GM21360 (cell line): Measurements from ENCODE around the gene PRKCB.

ENCODE experiments used
- ATAC-seq: cut with Tn5 transposase; IDR thresholded peaks from one replicate; pipeline ENCODE4 v1.9.1; 2021; ENCODE audit warnings: mild to moderate bottlenecking, moderate library complexity; ENCODE audit not compliant: unreplicated experiment

Gene PRKCB

DNA sequence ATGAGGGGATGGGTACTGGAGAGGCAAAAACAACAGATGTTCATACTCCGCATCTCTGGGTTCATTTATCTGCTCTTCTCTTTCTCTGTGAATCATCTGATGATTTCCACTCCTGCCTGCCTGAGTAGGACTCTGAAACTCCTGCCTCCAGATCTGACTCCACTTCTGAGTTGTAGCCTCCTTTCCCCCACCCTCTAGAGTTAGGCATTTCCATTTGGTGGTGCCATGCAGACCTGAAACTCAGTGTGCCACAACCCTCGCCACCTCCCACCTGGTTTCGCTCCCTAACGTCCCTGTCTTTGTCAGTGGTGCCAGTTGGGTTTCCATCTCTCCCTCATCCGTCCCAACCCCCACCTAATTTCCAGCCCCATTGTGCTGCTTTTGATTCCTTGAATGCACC, 126.2 kb downstream of the PRKCB start:
- no peak for ATAC-seq

DNA sequence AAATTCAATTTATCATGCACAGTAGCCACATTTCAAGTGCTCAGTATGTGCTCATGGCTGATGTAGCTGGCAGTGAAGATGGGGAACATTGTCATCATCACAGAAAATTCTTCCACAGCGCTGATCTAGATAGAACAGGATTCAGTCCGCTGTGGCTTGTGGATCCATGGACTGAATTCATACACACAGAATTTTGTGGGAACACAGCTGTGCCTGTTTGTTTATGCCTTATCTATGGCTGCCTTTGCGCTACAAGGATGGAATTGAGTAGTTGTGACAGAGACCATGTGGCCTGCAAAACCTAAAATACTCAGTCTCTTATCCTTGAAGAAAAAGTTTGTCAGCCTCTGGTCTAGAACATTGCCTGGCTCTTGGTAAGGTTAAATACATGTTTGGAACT, 128.4 kb downstream of the PRKCB start:
- ATAC-seq, result no peak

DNA sequence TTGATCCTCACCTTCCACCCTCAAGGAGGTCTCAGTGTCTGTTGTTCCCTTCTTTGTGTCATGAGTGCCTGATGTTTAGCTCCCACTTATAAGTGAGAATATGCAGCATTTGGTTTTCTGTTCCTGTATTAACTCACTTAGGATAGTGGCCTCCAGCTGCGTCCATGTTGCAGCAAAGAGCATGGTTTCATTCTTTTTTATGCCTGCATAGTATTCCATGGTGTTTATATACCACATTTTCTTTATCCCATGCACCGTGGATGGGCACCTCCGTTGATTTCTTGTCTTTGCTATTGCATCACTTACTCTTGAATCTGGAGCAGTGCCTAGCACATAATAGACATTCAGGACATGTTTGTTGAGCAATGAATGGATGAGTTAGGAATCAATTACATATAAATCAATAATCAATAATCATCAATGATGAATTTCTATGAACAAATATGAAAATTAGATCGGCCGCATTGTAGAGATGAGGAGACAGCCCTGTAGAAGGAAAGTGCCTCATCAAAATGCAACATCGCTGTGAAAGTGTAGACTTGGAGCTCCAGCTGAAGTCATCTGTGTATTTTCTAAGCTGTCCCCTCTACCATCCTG, 129.5 kb downstream of the PRKCB start:
- ATAC-seq, result no peak

DNA sequence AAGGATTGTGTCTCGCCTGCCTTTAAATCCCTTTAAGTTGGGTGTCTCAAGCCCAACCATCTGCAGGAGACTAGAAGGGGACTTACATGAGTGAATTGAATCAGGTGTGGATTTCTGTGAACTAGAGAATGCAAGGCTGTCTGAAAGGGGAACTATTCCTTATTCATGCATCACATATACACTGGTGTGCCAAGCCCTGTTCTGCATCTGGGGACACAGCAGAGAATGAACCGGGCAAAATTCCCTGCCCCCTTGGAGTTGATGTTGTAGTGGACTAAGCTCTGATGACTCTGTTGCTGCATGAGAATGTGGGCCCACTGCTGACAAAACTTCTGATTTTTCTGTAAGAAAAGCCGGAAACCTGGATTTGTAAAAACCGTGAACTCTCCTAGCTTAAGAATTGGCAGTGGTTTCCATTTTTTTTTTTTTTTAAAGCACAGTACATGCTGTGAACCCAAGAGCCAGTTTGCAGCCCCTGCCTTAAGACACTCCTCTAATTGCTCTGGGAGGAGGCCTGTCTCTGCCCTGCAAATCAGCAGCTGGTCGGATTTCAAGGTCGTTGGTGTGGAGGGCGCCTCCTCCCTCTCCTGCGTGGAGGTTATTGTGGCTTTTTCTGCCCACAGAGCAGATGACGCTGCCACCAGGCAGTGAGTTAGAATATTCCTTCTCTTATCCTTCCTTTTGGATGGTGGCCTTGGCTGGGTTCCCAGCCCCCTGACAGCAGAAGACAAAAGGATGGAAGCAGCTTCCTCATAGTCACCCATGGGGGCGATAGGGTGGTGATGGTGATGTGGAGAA, 131.0 kb downstream of the PRKCB start:
- ATAC-seq, result no peak

DNA sequence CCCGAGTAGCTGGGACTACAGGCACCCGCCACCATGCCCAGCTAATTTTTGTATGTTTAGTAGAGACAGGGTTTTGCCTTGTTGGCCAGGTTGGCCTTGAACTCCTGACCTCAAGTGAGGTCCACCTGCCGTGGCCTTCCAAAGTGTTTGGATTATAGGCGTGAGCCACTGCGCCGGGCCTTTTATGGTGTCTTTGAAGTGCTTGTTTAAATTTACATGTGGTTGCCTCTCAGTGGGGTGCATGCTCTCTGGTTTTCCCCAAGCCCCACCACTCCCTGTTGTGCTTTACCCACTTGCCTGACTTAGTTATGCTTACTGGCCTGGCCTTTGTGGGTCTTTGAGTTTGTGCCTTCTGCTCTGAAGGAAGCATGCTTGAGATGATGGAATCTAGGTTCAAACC, 132.0 kb downstream of the PRKCB start:
- ATAC-seq, result no peak

DNA sequence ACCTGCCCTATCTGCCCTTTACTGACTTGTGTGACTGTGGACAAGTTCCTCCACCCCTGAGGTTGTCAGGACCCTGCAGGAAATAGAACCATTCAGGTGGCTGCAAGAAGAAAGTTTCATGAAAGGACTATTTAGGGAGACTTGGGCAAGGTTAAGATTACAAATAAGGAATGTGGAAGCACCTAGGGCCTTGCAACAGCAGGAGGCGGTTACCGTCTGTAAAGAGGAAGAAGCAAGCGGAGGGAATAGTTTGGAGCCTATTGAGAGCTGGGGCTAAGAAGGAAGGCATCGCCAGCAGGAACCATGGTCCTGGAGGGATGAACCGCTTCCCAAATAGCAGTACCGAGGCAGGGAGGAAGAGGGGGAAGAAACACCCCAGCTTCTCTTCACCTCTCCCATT, 132.4 kb downstream of the PRKCB start:
- ATAC-seq, result no peak

DNA sequence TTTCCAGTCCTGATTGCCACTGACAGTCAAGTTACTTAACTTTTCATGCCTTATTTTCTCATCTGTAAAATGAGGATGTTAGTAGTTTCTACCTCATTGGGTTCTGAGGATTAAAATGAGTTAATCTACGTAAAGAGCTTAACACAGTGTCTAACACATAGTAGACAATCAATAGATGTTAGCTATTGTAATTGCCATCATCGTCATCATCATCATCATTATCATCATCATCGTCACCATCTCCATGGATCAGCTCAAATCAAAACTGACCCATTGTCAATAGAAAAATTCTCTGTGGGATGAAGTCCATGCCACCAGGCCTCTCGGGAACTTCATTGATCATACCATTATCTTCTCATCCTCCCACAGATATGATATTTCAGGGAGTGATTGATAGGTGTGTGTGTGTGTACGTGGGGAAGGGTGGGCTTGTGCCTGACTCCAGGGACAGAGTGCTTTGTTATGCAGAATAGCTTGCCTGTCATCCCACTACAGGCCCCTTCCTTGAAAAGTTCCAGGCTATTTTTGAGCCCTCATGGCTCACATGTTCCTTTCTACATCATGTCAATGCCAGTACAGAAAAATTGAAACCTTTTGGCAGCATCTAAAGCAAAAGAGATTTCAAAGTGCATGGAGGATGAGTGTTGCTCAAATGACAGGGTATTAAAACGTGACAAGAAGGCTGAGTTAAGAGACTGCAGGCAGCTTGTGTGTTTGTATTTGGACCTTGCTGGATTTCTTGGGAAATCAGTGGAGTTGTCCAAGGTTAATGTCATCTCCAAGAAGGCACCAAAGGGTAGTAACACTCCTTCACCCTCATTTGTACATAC, 133.9 kb downstream of the PRKCB start:
- no peak for ATAC-seq

DNA sequence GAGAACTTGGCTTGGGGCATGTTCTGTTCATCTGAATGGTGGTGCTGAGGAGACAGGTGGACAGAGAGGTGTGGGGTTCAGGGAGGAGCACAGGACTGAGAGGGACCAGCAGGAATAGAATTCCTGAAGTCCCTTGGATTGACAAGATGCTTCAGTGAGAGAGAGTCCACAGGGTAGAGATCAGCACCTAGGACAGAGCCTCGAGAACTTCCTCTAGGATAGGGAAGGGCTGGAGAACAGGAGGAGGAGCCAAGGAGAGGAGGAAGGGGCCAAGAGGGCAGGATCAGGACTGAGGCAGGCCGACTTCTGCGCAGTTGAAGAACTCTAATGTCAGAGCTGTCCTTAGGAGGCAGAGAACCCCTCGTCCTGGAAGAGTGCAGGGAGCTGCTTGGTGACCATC, 138.4 kb downstream of the PRKCB start:
- no peak for ATAC-seq

DNA sequence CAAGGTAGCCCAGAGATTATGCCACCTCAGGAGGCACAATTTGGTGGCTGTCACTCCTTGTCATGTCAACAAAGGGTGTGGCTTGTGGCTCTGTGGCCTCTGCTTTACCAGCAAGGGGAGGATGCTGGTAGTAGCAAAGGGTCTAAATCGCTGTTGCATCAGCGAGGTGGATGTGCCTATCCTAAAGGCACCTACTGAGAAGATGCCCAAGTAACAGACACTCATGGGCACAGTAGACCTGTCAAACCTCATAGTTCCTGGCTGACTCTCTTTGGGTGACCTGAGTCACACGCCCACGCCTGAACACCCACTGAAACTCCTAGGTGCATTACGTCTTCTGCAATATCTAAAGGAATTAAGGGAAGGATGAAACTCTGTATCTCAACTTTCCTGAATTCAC, 139.5 kb downstream of the PRKCB start:
- ATAC-seq, result no peak

DNA sequence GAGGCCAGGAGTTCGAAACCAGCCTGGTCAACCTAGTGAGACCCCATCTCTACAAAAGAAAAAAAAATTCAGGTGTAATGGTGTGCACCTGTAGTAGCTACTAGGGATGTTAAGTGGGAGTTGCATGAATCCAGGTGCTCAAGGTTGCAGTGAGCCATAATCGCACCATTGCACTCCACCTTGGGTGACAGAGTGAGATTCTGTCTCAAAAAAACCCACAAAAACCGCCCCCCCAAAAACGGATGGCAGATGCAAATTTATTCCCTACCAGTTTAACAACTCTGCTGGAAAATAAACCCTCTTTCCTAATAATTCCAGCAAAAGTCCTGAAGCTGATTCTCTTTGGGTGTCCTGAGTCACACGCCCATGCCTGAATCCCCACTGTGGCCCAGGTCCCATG, 140.3 kb downstream of the PRKCB start:
- no peak for ATAC-seq

DNA sequence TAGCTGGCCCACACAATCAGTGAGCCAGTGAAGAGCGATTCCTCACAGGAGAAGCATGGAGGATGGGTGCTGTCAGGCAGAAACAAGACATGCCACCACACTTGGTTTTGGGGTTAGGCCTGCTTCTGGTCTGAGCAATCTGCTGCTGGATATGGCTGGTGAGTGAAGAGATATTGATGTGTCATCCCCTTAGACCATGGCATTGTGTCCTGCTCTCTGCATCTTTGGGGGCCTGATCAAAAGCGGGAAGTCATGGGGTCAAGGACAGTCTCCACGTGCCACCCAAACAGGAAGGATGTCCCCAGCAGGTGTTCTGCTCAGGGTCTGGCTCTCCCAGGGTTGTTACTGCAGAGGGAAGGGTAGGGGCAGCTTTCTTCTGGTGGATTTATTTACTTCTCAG, 140.7 kb downstream of the PRKCB start:
- no peak for ATAC-seq

DNA sequence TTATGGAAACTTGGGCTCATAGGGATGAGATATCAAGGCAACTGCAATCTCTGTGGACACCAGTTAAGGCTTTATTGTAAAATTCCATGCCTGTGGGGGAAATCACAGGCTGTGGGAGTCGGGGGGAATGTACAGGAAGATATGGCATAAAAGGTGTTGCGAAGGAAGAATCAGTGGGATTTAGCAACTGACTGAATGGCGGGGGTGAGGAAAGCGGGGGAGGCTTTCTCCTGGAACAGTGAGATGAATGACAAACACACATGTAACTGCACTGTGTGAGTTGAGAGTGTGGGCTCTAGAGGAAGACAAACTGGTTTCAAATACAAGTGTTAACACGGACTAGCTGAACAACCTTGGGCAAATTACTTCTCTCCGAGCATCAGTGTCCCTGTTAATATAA, 143.7 kb downstream of the PRKCB start:
- no peak for ATAC-seq

DNA sequence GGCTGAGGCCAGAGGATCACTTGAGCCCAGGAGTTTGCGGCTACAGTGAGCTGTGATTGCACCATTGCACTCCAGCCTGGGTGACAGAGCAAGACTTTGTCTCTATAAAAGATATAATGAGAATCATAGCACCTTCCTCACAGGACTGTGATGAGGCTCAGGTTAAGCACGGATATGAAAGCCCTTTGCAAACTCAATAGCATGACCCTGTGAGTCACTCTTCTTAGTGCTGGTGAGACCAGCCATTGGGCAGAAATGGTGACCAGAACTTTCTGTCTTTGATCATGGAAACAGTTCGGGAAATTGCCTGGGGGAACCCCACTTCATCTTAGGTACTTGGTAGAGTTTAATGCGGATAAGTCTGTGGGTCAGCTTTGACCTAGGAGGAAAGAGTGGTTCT, 144.2 kb downstream of the PRKCB start:
- no peak for ATAC-seq

DNA sequence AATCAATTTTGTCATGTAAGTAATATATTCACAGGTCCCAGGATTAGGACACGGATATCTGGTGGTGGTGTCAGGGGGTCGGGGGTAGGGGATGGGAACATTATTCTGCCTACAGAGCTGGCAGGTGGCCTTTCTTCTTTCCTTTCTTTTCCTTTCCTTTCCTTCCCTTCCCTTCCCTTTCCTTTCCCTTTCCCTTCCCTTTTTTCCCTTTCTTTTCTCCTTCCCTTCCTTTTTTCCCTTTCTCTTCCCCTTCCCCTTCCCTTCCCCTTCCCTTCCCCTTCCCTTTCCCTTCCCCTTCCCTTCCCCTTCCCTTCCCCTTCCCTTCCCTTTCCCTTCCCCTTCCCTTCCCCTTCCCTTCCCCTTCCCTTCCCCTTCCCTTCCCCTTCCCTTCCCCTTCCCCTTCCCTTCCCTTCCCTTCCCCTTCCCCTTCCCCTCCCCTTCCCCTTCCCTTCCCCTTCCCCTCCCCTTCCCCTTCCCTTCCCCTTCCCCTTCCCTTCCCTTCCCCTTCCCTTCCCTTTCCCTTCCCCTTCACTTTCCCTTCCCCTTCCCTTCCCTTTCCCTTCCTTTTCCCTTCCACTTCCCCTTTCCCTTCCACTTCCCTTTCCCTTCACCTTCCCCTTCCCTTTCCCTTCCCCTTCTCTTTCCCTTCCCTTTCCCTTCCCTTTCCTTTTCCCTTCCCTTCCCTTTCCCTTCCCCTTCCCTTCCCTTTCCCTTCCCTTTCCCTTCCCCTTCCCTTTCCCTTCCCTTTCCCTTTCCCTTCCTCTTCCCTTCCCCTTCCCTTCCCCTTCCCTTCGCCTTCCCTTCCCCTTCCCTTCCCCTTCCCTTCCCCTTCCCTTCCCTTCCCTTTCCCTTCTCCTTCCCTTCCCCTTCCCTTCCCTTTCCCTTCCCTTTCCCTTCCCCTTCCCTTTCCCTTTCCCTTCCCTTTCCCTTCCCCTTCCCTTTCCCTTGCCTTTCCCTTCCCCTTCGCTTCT, 145.9 kb downstream of the PRKCB start:
- no peak for ATAC-seq

DNA sequence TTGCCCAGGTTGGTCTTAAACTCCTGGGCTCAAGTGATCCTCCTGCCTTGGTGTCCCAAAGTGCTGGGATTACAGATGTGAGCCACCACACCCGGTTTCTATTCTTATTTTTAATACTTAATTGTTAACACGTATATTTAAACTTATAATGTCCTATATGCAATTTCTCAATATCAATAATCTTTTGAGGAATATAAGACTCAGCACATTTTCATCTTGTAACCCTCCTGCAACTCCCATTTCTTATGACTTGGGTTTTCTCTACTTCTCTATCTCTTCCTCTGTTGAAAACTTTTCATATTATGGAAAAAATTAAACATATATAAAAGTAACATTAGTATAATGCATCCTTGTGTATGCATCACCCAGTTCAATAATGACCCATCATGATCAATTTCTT, 150.7 kb downstream of the PRKCB start:
- ATAC-seq, result no peak

DNA sequence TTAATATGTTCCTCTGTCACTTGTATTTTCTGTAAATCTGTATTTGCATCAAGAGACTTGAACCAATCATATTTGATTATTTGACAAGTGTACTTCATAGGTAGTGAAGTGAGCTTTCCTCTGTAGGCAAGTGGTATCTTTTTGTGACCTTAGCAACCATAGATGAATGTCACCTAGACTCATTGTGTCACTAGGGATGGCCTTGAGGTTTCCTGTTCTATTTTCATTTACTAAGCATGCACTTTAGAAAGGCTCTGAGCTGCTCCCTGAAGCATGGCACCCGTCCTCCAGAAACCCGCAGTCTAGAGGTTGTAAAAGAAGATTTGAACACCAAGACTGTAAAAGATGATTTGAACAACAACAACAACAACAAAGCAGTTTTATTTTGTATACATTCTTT, 151.7 kb downstream of the PRKCB start:
- ATAC-seq, result peak; percentile 88

DNA sequence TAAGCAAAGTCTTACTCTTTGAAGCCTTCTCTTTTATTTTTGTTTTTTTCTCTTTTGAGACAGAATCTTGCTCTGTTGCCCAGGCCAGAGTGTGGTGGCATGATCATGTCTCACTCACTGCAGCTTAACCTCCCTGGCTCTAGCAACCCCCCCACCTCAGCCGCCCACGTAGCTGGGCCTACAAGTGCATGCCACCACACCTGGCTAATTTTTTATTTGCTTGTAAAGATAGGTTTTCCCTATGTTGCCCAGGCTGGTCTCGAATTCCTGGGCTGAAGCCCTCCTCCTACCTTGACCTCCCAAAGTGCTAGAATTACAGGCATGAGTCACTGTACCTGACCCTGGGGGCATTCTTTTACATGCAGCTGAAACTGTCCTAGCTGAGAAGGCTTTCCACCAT, 154.7 kb downstream of the PRKCB start:
- no peak for ATAC-seq

DNA sequence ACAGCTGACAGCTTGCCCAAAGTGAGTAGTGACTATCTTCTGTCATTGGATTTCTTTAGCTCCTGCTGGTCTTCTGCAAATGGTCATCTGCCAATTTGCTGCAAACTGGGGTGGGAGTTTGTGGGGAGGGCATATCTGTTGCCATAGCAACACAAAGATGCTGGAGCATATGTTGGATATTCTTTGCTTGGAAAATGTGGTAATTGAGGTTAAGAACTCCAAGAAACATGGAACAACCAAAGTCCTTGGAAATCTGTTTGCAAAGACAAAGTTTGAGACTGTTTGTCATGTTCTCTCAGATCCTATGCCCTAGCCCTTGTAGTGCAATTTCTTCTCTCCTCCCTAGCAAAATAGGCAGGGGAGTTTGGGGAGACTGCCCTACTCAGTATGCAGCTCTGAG, 155.3 kb downstream of the PRKCB start:
- ATAC-seq, result no peak

DNA sequence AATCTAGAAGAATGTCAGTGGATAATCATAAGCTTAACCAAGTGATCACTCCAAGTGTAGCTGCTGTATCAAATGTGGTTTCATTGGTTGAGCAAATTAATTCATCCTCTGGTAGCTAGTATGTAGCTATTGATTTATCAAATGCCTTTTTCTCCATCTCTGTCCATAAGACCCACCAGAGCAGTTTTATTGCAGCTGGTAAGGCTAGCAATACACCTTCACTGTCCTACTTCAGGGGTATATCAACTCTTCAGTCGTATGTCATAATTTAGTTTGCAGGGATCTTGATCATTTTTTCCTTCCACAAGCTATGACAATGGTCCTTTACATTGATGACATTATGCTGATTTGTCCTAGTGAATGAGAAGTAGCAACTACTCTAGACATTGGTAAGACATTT, 158.8 kb downstream of the PRKCB start:
- ATAC-seq, result no peak

DNA sequence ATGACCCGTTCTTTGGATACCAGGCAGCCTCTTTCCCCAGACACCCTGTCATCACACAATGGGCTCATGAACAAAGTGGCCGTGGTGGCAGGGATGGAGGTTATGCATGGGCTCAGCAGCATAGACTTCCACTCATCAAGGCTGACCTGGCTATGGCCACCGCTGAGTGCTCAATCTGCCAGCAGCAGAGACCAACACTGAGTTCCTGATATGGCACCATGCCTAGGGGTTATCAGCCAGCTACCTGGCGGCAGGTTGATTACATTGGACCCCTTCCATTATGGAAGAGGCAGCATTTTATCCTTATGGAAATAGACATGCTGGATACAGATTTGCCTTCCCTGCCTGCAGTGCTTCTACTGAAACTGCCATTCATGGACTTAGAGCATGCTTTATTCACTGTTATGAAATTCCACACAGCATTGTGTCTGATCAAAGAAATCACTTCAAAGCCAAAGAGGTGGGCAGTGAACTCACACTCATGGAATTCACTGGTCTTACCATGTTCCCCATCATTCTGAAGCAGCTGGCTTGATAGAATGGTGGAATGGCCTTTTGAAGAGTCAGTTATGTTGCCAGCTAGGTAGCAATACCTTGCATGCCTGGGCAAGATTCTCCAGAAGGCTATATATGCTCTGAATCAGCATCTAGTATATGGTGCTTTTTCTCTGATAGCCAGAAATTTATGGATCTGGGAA, 160.6 kb downstream of the PRKCB start:
- no peak for ATAC-seq
